Tongue (tissue), 2 donors: Measurements from ENCODE around the gene CUL3. TPM values are rescaled to one million over a fixed set of nuclear protein-coding genes. Genes with fewer than 3 reads are reported as not detected.
A peak's percentile ranks its signal among the peaks of the same experiment; 100 is the strongest.
"Not testable (repeated sequence)": the region's sequence is repeated elsewhere in the genome, so short reads cannot be mapped to it uniquely, and the experiment has no call there.

Experiments used
- DNase-seq: peaks from one replicate; pipeline ENCODE4 v3.0.0-alpha.2; 2015
- total RNA-seq: library from RNA; depleted of rRNA; stranded (reverse); fragments of >200 nt; gene quantifications from one replicate; pipeline ENCODE4 v1.2.3, GENCODE V29; 2014

Gene CUL3
- total RNA-seq, 1 donor from 2014 or later = 107 TPM

GRCh38 chr2:224543939-224544338 lies 41.2 kb downstream of the CUL3 start:
- DNase-seq = no peak

- no peak for DNase-seq
These were observed 46.5 kb downstream of the CUL3 start for GRCh38 chr2:224538561-224539138.

- no peak for DNase-seq
These were observed 52.2 kb downstream of the CUL3 start for GRCh38 chr2:224532931-224533330.

- DNase-seq = no peak
These were observed 52.7 kb downstream of the CUL3 start for GRCh38 chr2:224532441-224532840.

GRCh38 chr2:224528171-224528570 lies 57.0 kb downstream of the CUL3 start:
- no peak for DNase-seq

GRCh38 chr2:224525774-224526173 lies 59.4 kb downstream of the CUL3 start:
- DNase-seq = no peak

- DNase-seq = no peak
These were observed 60.5 kb downstream of the CUL3 start for GRCh38 chr2:224524657-224525056.

GRCh38 chr2:224523626-224524577 lies 61.3 kb downstream of the CUL3 start:
- no peak for DNase-seq

GRCh38 chr2:224522483-224522882 lies 62.7 kb downstream of the CUL3 start:
- not testable (repeated sequence) for DNase-seq

- DNase-seq = no peak
These were observed 65.1 kb downstream of the CUL3 start for GRCh38 chr2:224520064-224520463.

GRCh38 chr2:224518806-224519580 lies 66.2 kb downstream of the CUL3 start:
- peak; percentile 5 for DNase-seq

- DNase-seq = no peak
These were observed 67.2 kb downstream of the CUL3 start for GRCh38 chr2:224517963-224518362.

- DNase-seq = not testable (repeated sequence)
These were observed 68.8 kb downstream of the CUL3 start for GRCh38 chr2:224516393-224516792.

GRCh38 chr2:224513991-224514390 lies 71.2 kb downstream of the CUL3 start:
- no peak for DNase-seq

- no peak for DNase-seq
These were observed 77.4 kb downstream of the CUL3 start for GRCh38 chr2:224507789-224508188.

- no peak for DNase-seq
These were observed 78.7 kb downstream of the CUL3 start for GRCh38 chr2:224506494-224506893.

- DNase-seq = no peak
These were observed 86.2 kb downstream of the CUL3 start for GRCh38 chr2:224498991-224499390.

GRCh38 chr2:224492531-224492930 lies 92.6 kb downstream of the CUL3 start:
- DNase-seq = no peak

- DNase-seq = not testable (repeated sequence)
These were observed 97.2 kb downstream of the CUL3 start for GRCh38 chr2:224487940-224488339.

GRCh38 chr2:224485081-224486014 lies 99.8 kb downstream of the CUL3 start:
- peak; percentile 7 for DNase-seq

- no peak for DNase-seq
These were observed 105.3 kb downstream of the CUL3 start for GRCh38 chr2:224479826-224480225.

- no peak for DNase-seq
These were observed 112.3 kb downstream of the CUL3 start for GRCh38 chr2:224472827-224473226.
